Measurements from ENCODE around the gene UQCC2. TPM values are rescaled to one million over a fixed set of nuclear protein-coding genes. Genes with fewer than 3 reads are reported as not detected.

The UQCC2 gene
- total RNA-seq, 1 donor from 2014 or later: 137 TPM

GRCh38 chr6:33737267-33738026 lies 25.9 kb upstream of the UQCC2 start:
- no peaks in the 10 kb centered on the region for H3K4me1 Mint-ChIP-seq
- peaks cover 4% of the 10 kb centered on the region for H3K27me3 Mint-ChIP-seq
- H3K4me3 Mint-ChIP-seq: no peak overlapping the region
- H3K36me3 Mint-ChIP-seq (ENCODE audit: low read depth): no peaks in the 10 kb centered on the region
- H3K27ac Mint-ChIP-seq: no peak overlapping the region
- no peak for DNase-seq
- intact Hi-C loops (cut with micrococcal nuclease): no loop called here
- no peaks in the 10 kb centered on the region for H3K9me3 Mint-ChIP-seq

GRCh38 chr6:33735216-33735615 lies 23.7 kb upstream of the UQCC2 start:
- no peak overlapping the region for H3K4me3 Mint-ChIP-seq
- intact Hi-C loops (cut with micrococcal nuclease): no loop called here

DNA sequence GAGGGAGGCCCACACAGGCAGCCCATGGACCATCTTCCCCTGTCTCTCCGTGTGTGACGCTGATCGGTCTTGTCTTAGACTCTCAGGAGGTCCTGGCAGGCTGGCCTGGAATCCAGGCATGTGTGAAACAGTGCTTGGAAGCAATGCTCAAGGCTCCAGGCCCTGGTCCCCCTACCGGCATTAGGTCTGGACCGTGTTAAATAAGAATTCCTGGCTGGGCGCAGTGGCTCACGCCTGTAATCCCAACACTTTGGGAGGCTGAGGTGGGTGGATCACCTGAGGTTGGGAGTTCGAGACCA lies 22.2 kb upstream of the UQCC2 start:
- Mint-ChIP-seq H3K27ac (no peak overlapping the region), H3K4me1 (no peaks in the 10 kb centered on the region), H3K9me3 (no peaks in the 10 kb centered on the region), H3K27me3 (no peaks in the 10 kb centered on the region), H3K4me3 (no peak overlapping the region), H3K36me3 (ENCODE audit: low read depth) (no peaks in the 10 kb centered on the region)
- no peak for DNase-seq
- intact Hi-C loops (cut with micrococcal nuclease): no loop called here

More at GRCh38 chr6:33735216-33735615, 23.7 kb upstream of the UQCC2 start:
- Mint-ChIP-seq H3K4me1 (no peaks in the 10 kb centered on the region), H3K36me3 (ENCODE audit: low read depth) (no peaks in the 10 kb centered on the region), H3K27me3 (no peaks in the 10 kb centered on the region), H3K9me3 (no peaks in the 10 kb centered on the region), H3K27ac (no peak overlapping the region)
- no peak for DNase-seq

DNA sequence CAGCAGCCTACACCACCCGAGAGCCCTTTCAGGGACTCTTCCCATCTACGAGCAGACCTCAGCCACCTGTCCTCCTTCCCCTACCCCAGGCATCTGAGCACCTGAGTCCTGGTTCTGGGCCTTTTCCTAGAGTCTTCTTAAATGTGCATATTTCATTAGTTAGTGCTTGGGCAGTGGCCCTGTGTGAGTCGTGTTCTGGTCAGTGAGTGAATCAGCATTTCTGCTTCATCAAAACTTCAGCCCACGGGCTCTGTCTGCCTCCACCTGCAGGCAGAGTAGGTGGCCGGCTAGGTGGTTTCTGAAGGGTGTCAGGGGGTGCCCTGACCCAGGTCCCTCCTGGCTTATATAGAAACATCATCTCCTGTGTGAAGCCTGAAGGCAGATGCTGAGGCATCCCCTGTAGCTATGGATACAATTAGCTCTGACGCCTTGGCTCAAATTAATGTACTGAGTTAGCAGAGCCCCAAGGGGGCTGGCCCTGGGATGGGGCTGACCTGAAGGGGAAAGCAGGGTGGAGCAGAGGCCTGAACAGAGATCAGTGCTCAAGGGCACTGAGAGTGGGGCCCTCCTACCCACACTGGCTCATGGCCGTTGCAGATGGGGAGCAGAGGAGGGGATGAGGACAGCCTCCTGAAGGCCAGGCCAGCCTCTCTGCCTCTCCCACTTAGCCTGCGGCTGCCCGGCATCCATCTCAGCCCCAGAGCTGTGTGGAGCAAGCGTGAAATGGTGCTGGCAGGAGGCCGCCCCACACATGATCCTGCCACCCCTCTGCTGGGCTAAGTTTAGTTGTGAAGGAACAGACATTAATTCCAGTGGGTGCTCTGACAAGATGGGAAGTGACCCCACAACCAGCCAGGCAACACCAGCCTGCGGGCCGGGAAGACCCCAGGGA lies 21.6 kb upstream of the UQCC2 start:
- Mint-ChIP-seq H3K36me3 (ENCODE audit: low read depth) (no peaks in the 10 kb centered on the region), H3K4me3 (no peak overlapping the region), H3K4me1 (no peaks in the 10 kb centered on the region), H3K27ac (no peak overlapping the region), H3K9me3 (no peaks in the 10 kb centered on the region), H3K27me3 (no peaks in the 10 kb centered on the region)
- DNase-seq: no peak
- intact Hi-C loops (cut with micrococcal nuclease): no loop called here

- Mint-ChIP-seq H3K4me3 (no peak overlapping the region), H3K36me3 (ENCODE audit: low read depth) (no peaks in the 10 kb centered on the region), H3K27ac (no peak overlapping the region), H3K27me3 (no peaks in the 10 kb centered on the region), H3K9me3 (no peaks in the 10 kb centered on the region), H3K4me1 (no peaks in the 10 kb centered on the region)
- no peak for DNase-seq
- intact Hi-C loops (cut with micrococcal nuclease): no loop called here
Measured at GRCh38 chr6:33732385-33732784, 20.9 kb upstream of the UQCC2 start.

DNA sequence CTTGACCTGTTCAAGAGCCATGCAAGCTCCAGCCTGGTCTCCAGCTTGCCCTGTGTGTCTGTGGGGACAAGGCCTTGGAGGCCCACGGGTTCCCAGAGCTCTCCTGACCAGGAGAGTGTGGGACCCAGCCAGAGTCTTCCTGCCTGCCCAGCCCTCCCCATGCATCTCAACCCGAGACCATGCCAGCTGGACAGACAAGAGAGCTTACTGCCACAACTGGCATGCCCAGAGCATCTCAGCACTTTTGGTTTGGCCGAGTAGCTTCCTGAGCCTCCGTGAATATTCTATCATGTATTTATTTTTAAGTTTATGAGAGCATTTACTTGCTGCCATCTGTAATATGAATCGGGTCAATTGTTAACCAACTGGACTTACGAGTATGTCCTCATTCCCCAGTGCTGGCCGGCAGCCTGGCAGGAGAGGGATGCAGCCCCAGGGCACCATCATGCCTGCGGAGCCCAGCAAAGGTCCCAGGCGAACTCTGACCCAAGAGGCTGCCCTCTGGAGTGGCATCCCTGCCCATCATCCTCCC lies 20.3 kb upstream of the UQCC2 start:
- DNase-seq: no peak
- Mint-ChIP-seq H3K4me3 (no peak overlapping the region), H3K4me1 (no peaks in the 10 kb centered on the region), H3K27me3 (no peaks in the 10 kb centered on the region), H3K36me3 (ENCODE audit: low read depth) (no peaks in the 10 kb centered on the region), H3K9me3 (no peaks in the 10 kb centered on the region), H3K27ac (no peak overlapping the region)
- intact Hi-C loops (cut with micrococcal nuclease): no loop called here

DNA sequence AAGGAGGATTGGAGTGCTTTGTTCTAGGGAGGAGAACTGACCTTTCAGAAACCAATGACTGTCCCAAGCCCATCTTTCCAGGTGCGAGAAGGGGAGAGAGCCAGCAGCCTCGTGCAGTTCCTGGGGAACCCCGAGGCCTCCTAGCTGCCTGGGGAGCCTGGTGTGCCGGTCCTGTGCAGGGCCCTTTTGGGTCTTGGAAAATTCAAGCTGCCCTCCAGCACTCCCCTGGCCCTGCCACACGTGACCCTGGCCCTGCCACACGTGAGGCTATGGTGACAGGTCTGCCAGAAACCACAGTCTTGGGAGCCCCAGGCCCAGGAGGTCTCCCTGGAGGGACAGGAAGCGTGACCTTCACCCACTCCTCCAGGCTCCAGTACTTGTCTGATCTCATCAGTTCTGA lies 19.5 kb upstream of the UQCC2 start:
- Mint-ChIP-seq H3K4me3 (no peak overlapping the region), H3K4me1 (no peaks in the 10 kb centered on the region), H3K9me3 (no peaks in the 10 kb centered on the region), H3K27ac (no peak overlapping the region), H3K36me3 (ENCODE audit: low read depth) (no peaks in the 10 kb centered on the region), H3K27me3 (no peaks in the 10 kb centered on the region)
- DNase-seq: no peak
- intact Hi-C loops (cut with micrococcal nuclease): no loop called here

- Mint-ChIP-seq H3K27me3 (no peaks in the 10 kb centered on the region), H3K4me3 (no peak overlapping the region), H3K27ac (no peak overlapping the region), H3K9me3 (no peaks in the 10 kb centered on the region), H3K36me3 (ENCODE audit: low read depth) (no peaks in the 10 kb centered on the region), H3K4me1 (no peaks in the 10 kb centered on the region)
- intact Hi-C loops (cut with micrococcal nuclease): no loop called here
- DNase-seq: no peak
Measured at GRCh38 chr6:33730611-33731010, 19.1 kb upstream of the UQCC2 start.

GRCh38 chr6:33729059-33729458 lies 17.6 kb upstream of the UQCC2 start:
- Mint-ChIP-seq H3K36me3 (ENCODE audit: low read depth) (no peaks in the 10 kb centered on the region), H3K27ac (no peak overlapping the region), H3K9me3 (no peaks in the 10 kb centered on the region), H3K4me3 (no peak overlapping the region), H3K27me3 (peaks cover 8% of the 10 kb centered on the region), H3K4me1 (peaks cover 5% of the 10 kb centered on the region)
- no peak for DNase-seq
- intact Hi-C loops (cut with micrococcal nuclease): no loop called here

GRCh38 chr6:33728438-33728837 lies 16.9 kb upstream of the UQCC2 start:
- intact Hi-C loops (cut with micrococcal nuclease): no loop called here
- H3K4me1 Mint-ChIP-seq: peaks cover 6% of the 10 kb centered on the region
- H3K27me3 Mint-ChIP-seq: peaks cover 12% of the 10 kb centered on the region
- no peaks in the 10 kb centered on the region for H3K9me3 Mint-ChIP-seq
- no peak for DNase-seq
- H3K36me3 Mint-ChIP-seq (ENCODE audit: low read depth): no peaks in the 10 kb centered on the region
- no peak overlapping the region for H3K4me3 Mint-ChIP-seq
- no peak overlapping the region for H3K27ac Mint-ChIP-seq

DNA sequence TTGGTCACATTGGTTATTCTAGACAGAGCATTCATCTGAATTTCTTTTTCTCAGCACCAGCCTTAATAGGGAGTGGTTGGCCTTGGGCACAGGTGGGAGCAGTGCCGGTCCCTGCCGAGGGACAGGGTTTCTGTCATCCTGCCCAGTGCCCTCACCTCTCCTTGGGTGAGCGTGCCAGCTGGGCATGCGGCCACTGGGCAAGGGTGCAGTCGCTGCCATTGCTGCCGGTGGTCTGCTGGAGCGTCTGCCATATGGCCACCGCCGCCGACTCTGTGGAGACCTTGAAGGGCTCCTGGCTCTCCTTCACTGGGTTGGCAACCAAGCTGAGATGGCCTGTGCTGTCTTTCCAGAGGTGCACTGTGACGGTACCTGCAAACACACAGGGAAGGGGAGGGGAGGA lies 16.4 kb upstream of the UQCC2 start:
- DNase-seq: no peak
- peaks cover 15% of the 10 kb centered on the region for H3K27me3 Mint-ChIP-seq
- H3K4me1 Mint-ChIP-seq: peaks cover 6% of the 10 kb centered on the region
- no peaks in the 10 kb centered on the region for H3K36me3 Mint-ChIP-seq (ENCODE audit: low read depth)
- no peaks in the 10 kb centered on the region for H3K9me3 Mint-ChIP-seq
- no peak overlapping the region for H3K27ac Mint-ChIP-seq
- no peak overlapping the region for H3K4me3 Mint-ChIP-seq
- intact Hi-C loops (cut with micrococcal nuclease): no loop called here

DNA sequence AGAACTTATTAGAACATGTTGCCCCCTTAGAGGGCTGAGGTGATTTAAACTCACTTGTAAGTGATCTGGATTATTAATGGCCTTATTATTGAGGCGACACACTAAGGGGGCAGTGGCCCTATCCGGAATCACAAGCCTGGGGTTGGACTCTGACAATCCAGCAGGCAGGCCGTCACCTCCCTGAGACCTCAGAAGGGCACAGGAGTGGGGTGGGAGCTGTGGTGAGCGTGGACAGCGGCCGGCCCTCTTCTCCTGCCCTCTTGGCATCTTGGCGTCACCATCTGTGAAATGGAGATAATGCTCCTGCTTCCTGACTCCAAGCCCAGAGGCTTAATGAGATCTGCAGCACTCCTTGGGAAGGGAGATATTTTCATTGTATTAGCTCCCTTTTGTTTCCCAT lies 15.6 kb upstream of the UQCC2 start:
- Mint-ChIP-seq H3K4me3 (no peak overlapping the region), H3K36me3 (ENCODE audit: low read depth) (no peaks in the 10 kb centered on the region), H3K4me1 (peaks cover 6% of the 10 kb centered on the region), H3K27ac (no peak overlapping the region), H3K9me3 (no peaks in the 10 kb centered on the region), H3K27me3 (peaks cover 18% of the 10 kb centered on the region)
- DNase-seq: no peak
- intact Hi-C loops (cut with micrococcal nuclease): no loop called here

DNA sequence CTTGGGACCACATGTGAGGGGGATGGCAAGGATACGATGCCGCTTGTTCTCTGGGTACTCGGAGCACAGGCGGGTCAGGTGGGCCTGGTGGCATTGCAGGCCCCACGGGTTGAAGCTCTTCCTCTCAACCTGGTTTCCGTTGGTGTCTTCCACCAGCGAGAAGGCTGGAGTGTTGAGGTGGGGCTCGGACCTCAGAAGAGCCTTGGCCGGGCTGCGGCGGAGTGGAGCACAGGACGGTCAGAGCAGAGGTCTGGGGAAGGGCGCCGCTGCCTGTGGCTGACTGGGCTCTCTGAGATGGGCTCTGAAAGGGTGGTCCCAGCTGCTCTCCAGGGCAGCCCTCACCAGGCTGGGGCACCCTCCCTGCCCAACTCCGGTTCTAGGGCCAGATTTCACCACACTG lies 15.2 kb upstream of the UQCC2 start:
- Mint-ChIP-seq H3K9me3 (no peaks in the 10 kb centered on the region), H3K4me1 (peaks cover 6% of the 10 kb centered on the region), H3K27ac (no peak overlapping the region), H3K36me3 (ENCODE audit: low read depth) (no peaks in the 10 kb centered on the region), H3K4me3 (no peak overlapping the region), H3K27me3 (peaks cover 19% of the 10 kb centered on the region)
- intact Hi-C loops (cut with micrococcal nuclease): no loop called here
- DNase-seq: no peak

DNA sequence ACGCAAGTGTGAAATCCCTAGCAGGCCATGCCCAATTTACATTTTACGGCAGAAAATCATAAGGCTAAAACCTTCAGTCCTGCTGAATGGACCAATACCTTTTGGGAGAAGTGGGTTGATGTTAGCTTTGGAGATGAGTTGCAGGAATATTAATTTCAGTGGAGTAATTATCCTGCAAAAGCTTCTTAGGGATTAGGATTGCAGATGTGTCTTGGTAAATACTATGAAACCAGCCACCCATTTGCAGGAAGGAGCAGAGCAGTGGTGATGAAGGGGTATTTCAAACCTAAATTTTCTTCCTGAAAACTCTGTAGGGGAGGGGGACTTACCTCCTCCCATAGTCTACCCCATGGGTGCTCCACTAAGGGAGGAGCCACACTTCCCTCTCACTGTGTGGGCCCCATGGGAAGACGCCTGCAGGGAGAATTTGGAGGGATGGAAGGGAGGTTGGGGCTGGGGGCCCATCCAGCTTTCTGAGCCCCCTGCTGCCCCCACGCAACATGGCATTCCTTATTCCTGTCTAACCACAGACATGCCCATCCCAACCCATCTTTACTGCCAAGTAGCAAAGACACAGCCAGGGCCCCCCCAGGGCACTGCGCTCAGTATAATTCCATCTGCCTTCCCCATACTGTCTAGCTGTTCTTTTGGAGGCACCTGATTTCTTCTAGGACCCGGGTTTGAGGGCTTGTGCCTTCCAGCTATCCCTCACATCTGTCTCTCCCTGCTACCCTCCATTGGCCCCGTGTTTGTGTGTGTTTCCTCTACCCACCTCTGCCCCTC lies 14.6 kb upstream of the UQCC2 start:
- no peak overlapping the region for H3K4me3 Mint-ChIP-seq
- no peaks in the 10 kb centered on the region for H3K36me3 Mint-ChIP-seq (ENCODE audit: low read depth)
- intact Hi-C loops (cut with micrococcal nuclease): no loop called here
- no peak overlapping the region for H3K27ac Mint-ChIP-seq
- H3K9me3 Mint-ChIP-seq: no peaks in the 10 kb centered on the region
- H3K27me3 Mint-ChIP-seq: peaks cover 22% of the 10 kb centered on the region
- DNase-seq: no peak
- peaks cover 6% of the 10 kb centered on the region for H3K4me1 Mint-ChIP-seq
